Mucosa of descending colon (tissue), 3 donors: Measurements from ENCODE around the gene GLOD5. TPM values are rescaled to one million over a fixed set of nuclear protein-coding genes. Genes with fewer than 3 reads are reported as not detected.

ENCODE experiments used
- ATAC-seq: fragments of 200-7000 bp; cut with Tn5 transposase; one replicate; pipeline ENCODE4 v1.9.1; 2020; ENCODE audit warnings: mild to moderate bottlenecking, moderate library complexity
- DNase-seq, 3 donors: peaks; one replicate each; pipeline ENCODE4 v3.0.0-alpha.2; 2020
- H3K36me3 ChIP-seq: fragments of 200-600 bp; one replicate; pipeline ENCODE4 v1.8.0; 2021; ENCODE audit warnings: low read depth, mild to moderate bottlenecking
- H3K4me1 ChIP-seq: fragments of 200-600 bp; one replicate; pipeline ENCODE4 v1.8.0; 2021; ENCODE audit warnings: low read depth, mild to moderate bottlenecking
- H3K4me3 ChIP-seq: fragments of 200-600 bp; one replicate; pipeline ENCODE4 v1.8.0; 2021; ENCODE audit warnings: mild to moderate bottlenecking
- H3K9me3 ChIP-seq: fragments of 200-600 bp; one replicate; pipeline ENCODE4 v1.8.0; 2021; ENCODE audit warnings: mild to moderate bottlenecking
- CTCF ChIP-seq: fragments of 200-600 bp; IDR thresholded peaks from one replicate; pipeline ENCODE4 v1.8.0; 2022; ENCODE audit warnings: antibody characterized with exemption, mild to moderate bottlenecking
- intact Hi-C, 2 donors: fragments of 100-400 bp; cut with DNase I in 1 of 2; cut with micrococcal nuclease in 1 of 2; formaldehyde crosslinking; loops; one replicate each; pipeline versions ENCODE4 v1.11.0 to v1.11.1; 2022; cut with DNase I, micrococcal nuclease
- total RNA-seq, 3 donors: library from RNA; stranded (reverse); fragmentation: NEBNext Ultra II Directional in 2 of 3; extraction: Animal tissue kit (Norgen Biotek cat#: 25700) in 2 of 3; gene quantifications; one replicate each; pipeline versions ENCODE4 v1.2.1 to v1.2.4, GENCODE V29; 2021 to 2023
- donor health status: DM: no; HTN: no; CAD: no; lungs with moderate emphysema.
- donor health status: DM: no; HTN: no; CAD: no.
- donor health status: DM: no; HTN: yes; CAD: no.

The GLOD5 gene
- total RNA-seq, 3 donors from 2014 or later = 4.3 to 9.9 (median 7.1) TPM

- intact Hi-C loops = no loop called here
- peak; percentile 94 to 98 (median 96) for DNase-seq
- Histone ChIP-seq H3K36me3 (peaks cover 3% of the 10 kb centered on the region), H3K4me3 (peak within 1 kb of the TSS; percentile 26), H3K4me1 (no peaks in the 10 kb centered on the region), H3K9me3 (no peaks in the 10 kb centered on the region)
- peak; percentile 90 for ATAC-seq
- no peak for TF ChIP-seq CTCF
These were observed 39.9 kb downstream of the GLOD5 start, which contains the start of gene HDAC6 for GRCh38 chrX:48801280-48802088. TSS of gene HDAC6 (plus strand) at chrX:48802067. CDS start at chrX:48802693, 626 bp downstream.

GRCh38 chrX:48802089-48802904, 40.8 kb downstream of the GLOD5 start:
- H3K9me3 ChIP-seq = no peaks in the 10 kb centered on the region
- DNase-seq (peak; percentile 89 to 91 (median 91)), ATAC-seq (peak; percentile 76)
- intact Hi-C loops = no loop called here
- peaks cover 3% of the 10 kb centered on the region for H3K36me3 ChIP-seq
- H3K4me3 ChIP-seq = no peak overlapping the region
- no peak for TF ChIP-seq CTCF
- no peaks in the 10 kb centered on the region for H3K4me1 ChIP-seq

GRCh38 chrX:48802905-48803200, 41.3 kb downstream of the GLOD5 start:
- TF ChIP-seq CTCF = no peak
- intact Hi-C loops = no loop called here
- DNase-seq (no peak), ATAC-seq (no peak)
- no peaks in the 10 kb centered on the region for H3K4me1 ChIP-seq
- H3K4me3 ChIP-seq = no peak overlapping the region
- H3K36me3 ChIP-seq = peaks cover 3% of the 10 kb centered on the region
- no peaks in the 10 kb centered on the region for H3K9me3 ChIP-seq

GRCh38 chrX:48806081-48806480, 44.5 kb downstream of the GLOD5 start:
- no peak overlapping the region for H3K4me3 ChIP-seq
- intact Hi-C loops = no loop called here
- TF ChIP-seq CTCF = no peak

GRCh38 chrX:48813644-48814043, 52.1 kb downstream of the GLOD5 start:
- no peak for DNase-seq
- ATAC-seq = no peak
- Histone ChIP-seq H3K9me3 (no peaks in the 10 kb centered on the region), H3K36me3 (no peaks in the 10 kb centered on the region), H3K4me1 (no peaks in the 10 kb centered on the region), H3K4me3 (no peak overlapping the region)
- no peak for TF ChIP-seq CTCF
- intact Hi-C loops = no loop called here

More at GRCh38 chrX:48806081-48806480, 44.5 kb downstream of the GLOD5 start:
- Histone ChIP-seq H3K9me3 (no peaks in the 10 kb centered on the region), H3K36me3 (peaks cover 3% of the 10 kb centered on the region), H3K4me1 (no peaks in the 10 kb centered on the region)
- DNase-seq (no peak), ATAC-seq (no peak)
